OCI-LY1 (cell line): ENCODE measurements around the gene COMMD7.

ENCODE experiments used
- H2AFZ ChIP-seq: fragments of 200-600 bp; sonication (generic), shearing (Covaris generic); 2 replicates; pipeline ENCODE4 v1.6.0; 2014; ENCODE audit warnings: antibody characterized with exemption, mild to moderate bottlenecking, low read length
- H3F3A ChIP-seq: fragments of 200-600 bp; sonication (generic), shearing (Covaris generic); 2 replicates; pipeline ENCODE4 v1.6.0; 2014; ENCODE audit warnings: mild to moderate bottlenecking, antibody characterized with exemption, low read length, moderate library complexity; ENCODE audit not compliant: insufficient read depth
- H3K27ac ChIP-seq: fragments of 200-600 bp; sonication (generic); 2 replicates; pipeline ENCODE4 v1.5.1; 2014; ENCODE audit warnings: low read length, mixed run types, mild to moderate bottlenecking, low read depth; ENCODE audit not compliant: poor library complexity, severe bottlenecking
- H3K27me3 ChIP-seq: fragments of 200-600 bp; sonication (generic); 2 replicates; pipeline ENCODE4 v1.6.0; 2014; ENCODE audit warnings: antibody characterized with exemption, mild to moderate bottlenecking, low read length, moderate library complexity; ENCODE audit not compliant: insufficient read depth
- H3K36me3 ChIP-seq: fragments of 200-600 bp; sonication (generic); 2 replicates; pipeline ENCODE4 v1.6.1; 2014; ENCODE audit warnings: mild to moderate bottlenecking, antibody characterized with exemption, low read length, moderate library complexity, mixed read lengths; ENCODE audit not compliant: insufficient read depth
- H3K4me1 ChIP-seq: fragments of 200-600 bp; sonication (generic); 2 replicates; pipeline ENCODE4 v1.5.1; 2014; ENCODE audit warnings: mild to moderate bottlenecking, low read length, moderate library complexity; ENCODE audit not compliant: insufficient read depth, severe bottlenecking
- H3K4me2 ChIP-seq: fragments of 200-600 bp; sonication (generic), shearing (Covaris generic); 2 replicates; pipeline ENCODE4 v1.6.1; 2014; ENCODE audit warnings: low read length
- H3K4me3 ChIP-seq: fragments of 200-600 bp; sonication (generic); 2 replicates; pipeline ENCODE4 v1.5.1; 2014; ENCODE audit warnings: low read length, low read depth, mild to moderate bottlenecking, mixed read lengths; ENCODE audit not compliant: poor library complexity, severe bottlenecking
- H3K79me2 ChIP-seq: fragments of 200-600 bp; shearing (Covaris generic); 2 replicates; pipeline ENCODE4 v1.6.1; 2016; ENCODE audit warnings: mixed run types, low read length, mixed read lengths; ENCODE audit not compliant: insufficient read depth
- H3K9ac ChIP-seq: fragments of 200-600 bp; sonication (generic), shearing (Covaris generic); 2 replicates; pipeline ENCODE4 v1.6.1; 2014; ENCODE audit warnings: mild to moderate bottlenecking, low read length, mixed read lengths
- H3K9me2 ChIP-seq: fragments of 200-600 bp; sonication (generic), shearing (Covaris generic); 2 replicates; pipeline ENCODE4 v1.6.1; 2014; ENCODE audit warnings: low read depth, mild to moderate bottlenecking, low read length, mixed read lengths
- H3K9me3 ChIP-seq: fragments of 200-600 bp; shearing (Covaris generic); 2 replicates; pipeline ENCODE4 v1.6.1; 2014; ENCODE audit warnings: low read length, mixed read lengths
- H4K20me1 ChIP-seq: fragments of 200-600 bp; sonication (generic), shearing (Covaris generic); 2 replicates; pipeline ENCODE4 v1.6.0; 2016; ENCODE audit warnings: mild to moderate bottlenecking, low read length; ENCODE audit not compliant: insufficient read depth
- EZH2 ChIP-seq: fragments of 200-600 bp; sonication (generic), shearing (Covaris generic); IDR thresholded peaks from 2 replicates; pipeline ENCODE4 v1.8.0; 2017; ENCODE audit warnings: borderline replicate concordance, mixed run types, mild to moderate bottlenecking, antibody characterized with exemption, low read length, moderate library complexity, mixed read lengths
- TF ChIP-seq, protein P1 (sequence below): fragments of 200-600 bp; sonication (generic), shearing (Covaris generic); IDR thresholded peaks from 2 replicates; pipeline ENCODE4 v1.5.1; 2017; ENCODE audit warnings: mild to moderate bottlenecking, antibody characterized with exemption, low read length, moderate library complexity, mixed read lengths

The COMMD7 gene

DNA sequence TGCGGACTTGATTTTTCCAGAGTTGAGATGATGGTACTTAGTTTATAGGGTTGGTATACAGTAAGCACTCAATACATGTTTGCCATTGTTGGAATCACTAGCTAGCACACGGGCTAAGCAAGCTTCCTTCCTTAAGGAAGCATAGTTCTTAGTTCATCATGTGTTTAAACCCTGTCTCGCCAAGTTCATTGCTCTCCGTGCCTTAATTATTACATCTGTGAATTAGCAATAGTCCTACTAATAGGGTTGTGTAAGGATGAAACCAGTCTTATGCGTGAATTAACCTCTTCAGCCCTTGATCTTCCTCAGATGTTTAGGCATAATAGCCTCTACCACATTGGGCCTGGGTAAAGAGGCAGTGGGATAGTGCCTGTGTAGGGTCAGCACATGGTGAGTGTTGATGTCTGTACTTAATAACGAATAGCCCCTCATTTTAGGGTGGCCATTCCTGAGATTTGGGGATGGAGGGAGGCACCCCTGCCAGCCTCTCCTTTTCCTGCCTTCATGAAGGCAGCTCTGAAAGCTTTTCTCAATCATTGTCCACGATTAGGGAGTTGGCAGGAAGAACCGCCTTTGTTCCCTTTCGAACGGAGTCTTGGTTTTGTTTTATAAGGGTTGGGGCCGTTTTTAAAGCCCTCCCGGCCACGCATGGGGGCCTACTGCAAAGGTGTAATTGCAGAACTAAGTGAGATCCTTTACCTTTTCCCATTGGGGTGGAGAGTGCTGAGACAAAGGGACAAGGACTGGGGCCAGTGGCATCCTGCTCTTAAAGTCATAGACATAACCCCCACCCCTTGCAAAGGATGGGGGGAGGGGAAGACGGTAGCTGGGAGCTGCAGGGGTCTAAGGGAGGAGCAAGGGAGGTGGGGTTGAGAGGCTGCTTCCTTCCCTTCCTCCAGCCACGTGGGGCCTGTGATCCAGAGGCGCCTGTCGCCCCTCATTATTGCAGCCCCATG lies 21.0 kb upstream of the COMMD7 start:
- Histone ChIP-seq H3K4me3 (peak overlapping the region; percentile 93), H3K27me3 (no peaks in the 10 kb centered on the region), H3K9ac (peak overlapping the region; percentile 84; the same call in 1 of the 2 replicates), H3K79me2 (no peaks in the 10 kb centered on the region), H3K9me3 (no peaks in the 10 kb centered on the region), H3K4me2 (peak overlapping the region; percentile 97), H4K20me1 (no peaks in the 10 kb centered on the region), H3K27ac (peak overlapping the region; percentile 39), H2AFZ (no peak overlapping the region), H3K4me1 (peaks cover 35% of the 10 kb centered on the region), H3K9me2 (no peaks in the 10 kb centered on the region), H3F3A (0 out of 2 replicates have a peak, but pooled peaks cover 5% of the 10 kb centered on the region), H3K36me3 (no peaks in the 10 kb centered on the region)
- TF ChIP-seq EZH2: no peak
- TF ChIP-seq, protein P1, sequence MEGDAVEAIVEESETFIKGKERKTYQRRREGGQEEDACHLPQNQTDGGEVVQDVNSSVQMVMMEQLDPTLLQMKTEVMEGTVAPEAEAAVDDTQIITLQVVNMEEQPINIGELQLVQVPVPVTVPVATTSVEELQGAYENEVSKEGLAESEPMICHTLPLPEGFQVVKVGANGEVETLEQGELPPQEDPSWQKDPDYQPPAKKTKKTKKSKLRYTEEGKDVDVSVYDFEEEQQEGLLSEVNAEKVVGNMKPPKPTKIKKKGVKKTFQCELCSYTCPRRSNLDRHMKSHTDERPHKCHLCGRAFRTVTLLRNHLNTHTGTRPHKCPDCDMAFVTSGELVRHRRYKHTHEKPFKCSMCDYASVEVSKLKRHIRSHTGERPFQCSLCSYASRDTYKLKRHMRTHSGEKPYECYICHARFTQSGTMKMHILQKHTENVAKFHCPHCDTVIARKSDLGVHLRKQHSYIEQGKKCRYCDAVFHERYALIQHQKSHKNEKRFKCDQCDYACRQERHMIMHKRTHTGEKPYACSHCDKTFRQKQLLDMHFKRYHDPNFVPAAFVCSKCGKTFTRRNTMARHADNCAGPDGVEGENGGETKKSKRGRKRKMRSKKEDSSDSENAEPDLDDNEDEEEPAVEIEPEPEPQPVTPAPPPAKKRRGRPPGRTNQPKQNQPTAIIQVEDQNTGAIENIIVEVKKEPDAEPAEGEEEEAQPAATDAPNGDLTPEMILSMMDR: no peak

DNA sequence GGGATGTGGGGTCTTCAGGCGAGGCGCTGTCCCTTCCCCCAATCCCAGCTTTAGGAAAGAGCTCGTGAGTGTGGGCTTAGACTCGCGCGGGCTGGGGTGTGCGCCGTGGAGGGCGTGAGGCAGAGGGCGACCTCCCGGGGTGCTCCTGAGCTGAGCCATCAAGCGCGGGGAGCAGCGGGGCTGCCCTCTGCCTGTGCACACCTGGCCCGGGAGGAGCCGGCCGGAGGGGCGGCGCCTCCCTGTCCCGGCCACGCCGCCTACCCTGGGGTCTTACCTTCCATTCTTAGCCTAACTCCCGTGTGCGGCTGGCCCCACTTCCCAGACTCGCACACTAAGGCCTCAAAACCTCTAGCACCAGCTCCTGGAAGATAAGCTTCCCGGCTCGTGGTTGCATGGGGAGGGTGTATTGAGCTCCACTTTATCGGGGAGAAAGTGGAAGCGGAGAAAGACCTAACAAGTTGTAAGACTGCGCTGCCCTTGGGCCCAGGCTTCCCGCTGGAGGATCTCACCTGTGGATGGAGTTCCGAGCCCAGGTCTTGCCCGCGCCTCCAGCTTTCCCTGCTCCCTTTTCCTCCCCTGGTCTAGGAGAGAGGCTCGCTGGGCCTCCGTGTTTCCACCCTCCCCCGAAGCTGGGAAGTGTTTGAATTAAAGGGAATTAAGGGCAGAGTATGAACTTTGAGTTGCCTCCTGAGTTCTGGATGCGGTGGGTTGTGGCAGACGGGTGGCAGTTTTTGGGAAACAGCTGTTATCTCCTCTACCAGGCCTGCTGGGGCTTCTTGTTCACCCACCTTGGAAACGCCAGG lies 20.1 kb upstream of the COMMD7 start:
- no peaks in the 10 kb centered on the region for H3K79me2 ChIP-seq
- peaks cover 35% of the 10 kb centered on the region for H3K4me1 ChIP-seq
- peak overlapping the region; percentile 84 for H3K9ac ChIP-seq
- no peak overlapping the region for H2AFZ ChIP-seq
- H3K9me2 ChIP-seq: no peaks in the 10 kb centered on the region
- no peaks in the 10 kb centered on the region for H3K36me3 ChIP-seq
- peak overlapping the region; percentile 97 for H3K4me2 ChIP-seq
- H3K27ac ChIP-seq: no peak overlapping the region
- TF ChIP-seq EZH2: no peak
- TF ChIP-seq, protein P1: no peak
- no peaks in the 10 kb centered on the region for H3K27me3 ChIP-seq
- H3F3A ChIP-seq: 0 out of 2 replicates have a peak, but pooled peaks cover 5% of the 10 kb centered on the region
- H3K4me3 ChIP-seq: peak overlapping the region; percentile 93
- H3K9me3 ChIP-seq: no peaks in the 10 kb centered on the region
- H4K20me1 ChIP-seq: no peaks in the 10 kb centered on the region

DNA sequence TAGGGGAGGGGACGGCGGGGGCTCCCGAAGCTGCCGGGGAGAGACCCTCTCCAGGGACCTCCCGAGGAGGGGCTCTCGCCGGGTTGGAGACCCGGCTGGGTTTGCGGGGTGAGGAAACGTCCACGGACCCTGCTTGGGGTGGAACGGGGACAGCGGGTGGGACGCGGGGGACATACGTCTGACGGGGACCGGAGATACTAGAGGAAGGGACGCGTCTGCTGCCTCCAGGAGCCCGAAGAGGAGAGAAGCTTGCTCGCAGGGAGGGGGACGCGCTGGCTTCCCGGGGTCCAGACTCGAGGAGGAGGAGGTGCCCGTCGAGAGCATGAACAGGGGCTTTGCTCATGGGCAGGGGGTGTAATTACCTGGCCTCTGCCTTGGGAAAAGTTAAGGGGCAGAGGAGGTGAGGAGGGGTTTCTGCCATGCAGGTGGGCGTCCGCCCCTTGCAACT lies 19.5 kb upstream of the COMMD7 start:
- Histone ChIP-seq H3K4me2 (peak overlapping the region; percentile 97), H3K9ac (peak overlapping the region; percentile 84), H3K27ac (no peak overlapping the region), H4K20me1 (no peaks in the 10 kb centered on the region), H3K9me2 (no peaks in the 10 kb centered on the region), H3K4me1 (peaks cover 35% of the 10 kb centered on the region), H3K36me3 (no peaks in the 10 kb centered on the region), H3K79me2 (no peaks in the 10 kb centered on the region), H3K9me3 (no peaks in the 10 kb centered on the region), H3K27me3 (no peaks in the 10 kb centered on the region), H2AFZ (no peak overlapping the region), H3F3A (0 out of 2 replicates have a peak, but pooled peaks cover 5% of the 10 kb centered on the region), H3K4me3 (peak overlapping the region; percentile 93)
- TF ChIP-seq EZH2: no peak
- TF ChIP-seq, protein P1: no peak
